ENCODE results near the gene SLC39A7.

The SLC39A7 gene

DNA sequence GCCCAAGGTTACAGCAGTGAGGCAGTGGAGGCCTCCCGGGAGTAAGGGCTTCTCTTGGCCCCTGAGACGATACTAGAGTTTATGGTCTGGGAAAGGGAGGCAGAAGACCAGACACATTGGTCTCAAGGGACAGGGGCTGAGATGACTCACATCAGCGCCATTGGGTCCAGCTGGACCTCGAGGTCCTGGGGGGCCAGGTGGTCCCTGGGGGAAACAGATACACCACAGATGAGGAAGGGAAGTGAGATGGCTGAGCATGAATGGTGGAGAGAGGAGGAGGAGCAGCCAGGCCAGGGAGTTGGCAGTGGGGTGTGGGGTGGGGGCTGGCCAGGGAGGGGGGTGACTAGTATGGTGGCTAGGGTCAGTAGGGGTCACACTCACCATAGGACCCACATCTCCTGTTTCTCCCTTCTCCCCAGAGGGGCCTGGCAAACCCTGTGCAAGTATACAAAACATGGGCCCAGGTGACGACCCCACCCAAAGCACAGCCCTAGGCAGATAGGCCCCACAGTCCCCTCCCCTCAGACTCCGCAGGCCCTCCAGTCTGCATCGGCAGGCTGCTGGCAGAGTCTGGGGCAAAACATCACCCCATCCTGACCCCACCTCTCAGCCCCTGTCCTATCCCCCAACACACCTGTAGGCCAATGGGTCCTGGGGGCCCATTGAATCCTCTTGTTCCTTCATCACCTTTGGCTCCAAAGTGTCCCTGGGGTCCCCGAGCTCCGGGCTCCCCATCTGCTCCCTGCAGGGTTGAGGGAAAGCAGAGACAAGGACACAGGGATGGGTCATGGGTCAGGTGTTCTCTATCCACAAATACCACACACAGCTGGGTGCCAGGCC, 30.3 kb upstream of the SLC39A7 start:
- no peak for DNase-seq (ENCODE audit: low spot score)
- TF ChIP-seq, protein P1, sequence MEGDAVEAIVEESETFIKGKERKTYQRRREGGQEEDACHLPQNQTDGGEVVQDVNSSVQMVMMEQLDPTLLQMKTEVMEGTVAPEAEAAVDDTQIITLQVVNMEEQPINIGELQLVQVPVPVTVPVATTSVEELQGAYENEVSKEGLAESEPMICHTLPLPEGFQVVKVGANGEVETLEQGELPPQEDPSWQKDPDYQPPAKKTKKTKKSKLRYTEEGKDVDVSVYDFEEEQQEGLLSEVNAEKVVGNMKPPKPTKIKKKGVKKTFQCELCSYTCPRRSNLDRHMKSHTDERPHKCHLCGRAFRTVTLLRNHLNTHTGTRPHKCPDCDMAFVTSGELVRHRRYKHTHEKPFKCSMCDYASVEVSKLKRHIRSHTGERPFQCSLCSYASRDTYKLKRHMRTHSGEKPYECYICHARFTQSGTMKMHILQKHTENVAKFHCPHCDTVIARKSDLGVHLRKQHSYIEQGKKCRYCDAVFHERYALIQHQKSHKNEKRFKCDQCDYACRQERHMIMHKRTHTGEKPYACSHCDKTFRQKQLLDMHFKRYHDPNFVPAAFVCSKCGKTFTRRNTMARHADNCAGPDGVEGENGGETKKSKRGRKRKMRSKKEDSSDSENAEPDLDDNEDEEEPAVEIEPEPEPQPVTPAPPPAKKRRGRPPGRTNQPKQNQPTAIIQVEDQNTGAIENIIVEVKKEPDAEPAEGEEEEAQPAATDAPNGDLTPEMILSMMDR (IDR thresholded peaks at IDR 0.05; ENCODE audit: borderline replicate concordance, control extremely low read depth, extremely low read depth, insufficient read depth, missing control alignments): no peak
- in situ Hi-C loops (cut with MboI; ENCODE audit: low sequenced_read_pairs, unreplicated experiment): no loop called here

DNA sequence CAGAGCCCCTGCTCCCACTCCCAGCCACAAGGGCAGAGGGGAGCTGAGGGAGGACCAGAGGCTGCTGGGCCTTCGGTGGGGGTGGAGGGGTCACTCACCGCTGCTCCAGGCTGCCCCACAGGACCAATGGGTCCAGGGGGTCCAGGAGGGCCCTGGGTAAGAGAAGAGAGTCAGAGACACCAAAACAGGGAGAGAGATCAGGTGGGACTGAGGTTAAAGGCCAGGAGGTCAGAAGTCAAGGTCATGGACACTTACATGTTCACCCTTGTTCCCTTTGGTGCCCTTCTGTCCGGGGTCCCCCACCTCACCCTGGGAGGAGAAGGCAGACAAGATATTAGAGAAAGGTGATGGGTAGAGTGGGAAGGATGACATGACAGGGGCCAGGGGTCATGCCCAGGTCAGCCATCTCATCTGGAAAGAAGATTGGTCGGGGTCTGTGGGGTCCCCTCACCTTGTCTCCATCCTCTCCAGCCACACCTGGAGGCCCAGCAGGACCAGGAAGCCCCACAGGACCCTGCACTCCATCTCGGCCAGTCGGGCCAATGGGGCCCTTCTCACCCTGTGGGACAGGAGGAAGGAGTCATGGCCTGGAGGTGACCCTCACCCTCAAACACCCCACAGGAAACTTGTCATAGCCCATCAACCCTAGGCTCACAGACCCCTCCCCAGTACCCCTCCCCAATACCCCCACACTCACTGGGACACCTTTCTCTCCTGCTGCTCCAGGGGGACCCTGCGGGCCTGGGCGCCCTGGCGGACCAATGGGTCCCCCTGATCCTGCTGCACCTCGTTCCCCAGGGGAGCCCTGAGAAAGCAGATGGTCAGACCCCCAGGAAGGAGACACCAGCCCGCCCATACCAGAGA, 29.4 kb upstream of the SLC39A7 start:
- TF ChIP-seq, protein P1 (IDR thresholded peaks at IDR 0.05; ENCODE audit: borderline replicate concordance, control extremely low read depth, extremely low read depth, insufficient read depth, missing control alignments): no peak
- no peak for DNase-seq (ENCODE audit: low spot score)
- in situ Hi-C loops (cut with MboI; ENCODE audit: low sequenced_read_pairs, unreplicated experiment): no loop called here

DNA sequence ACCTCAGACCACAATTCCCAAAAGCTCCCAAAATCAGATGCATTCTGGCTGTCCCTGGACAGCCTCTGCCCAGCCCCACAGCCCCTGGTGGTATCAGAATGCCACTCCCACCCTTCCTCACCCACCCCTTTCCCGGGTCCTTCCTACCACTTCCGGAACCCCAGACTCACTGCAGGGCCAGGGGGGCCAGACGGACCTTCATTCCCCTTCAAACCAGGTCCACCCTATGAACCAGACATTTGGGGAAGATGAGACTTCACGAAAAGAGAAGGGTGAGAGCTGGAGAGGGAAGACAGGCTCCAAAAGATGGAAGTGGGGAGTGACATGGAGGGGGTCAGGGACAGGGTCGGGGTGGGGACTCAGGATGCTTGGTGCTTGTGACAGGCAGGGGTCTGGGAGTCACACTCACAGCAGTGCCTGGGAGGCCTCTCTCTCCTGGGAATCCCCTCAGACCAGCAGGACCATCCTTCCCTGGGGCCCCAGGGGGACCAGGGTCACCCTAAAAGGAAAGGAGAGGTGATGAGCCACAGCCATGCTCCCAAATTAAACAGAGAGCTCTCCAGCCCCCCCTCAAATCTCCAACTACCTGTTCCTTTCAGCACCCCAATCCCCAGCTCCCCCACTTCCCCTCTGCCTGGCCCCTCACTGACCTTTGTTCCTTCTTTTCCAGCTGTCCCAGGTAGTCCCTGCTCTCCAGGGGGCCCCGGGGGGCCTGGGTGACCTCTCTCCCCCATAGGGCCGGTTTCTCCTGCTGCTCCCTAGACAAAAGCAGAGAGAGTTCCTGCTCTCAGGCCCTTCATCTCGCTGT, 28.6 kb upstream of the SLC39A7 start:
- DNase-seq (ENCODE audit: low spot score): no peak
- in situ Hi-C loops (cut with MboI; ENCODE audit: low sequenced_read_pairs, unreplicated experiment): no loop called here

DNA sequence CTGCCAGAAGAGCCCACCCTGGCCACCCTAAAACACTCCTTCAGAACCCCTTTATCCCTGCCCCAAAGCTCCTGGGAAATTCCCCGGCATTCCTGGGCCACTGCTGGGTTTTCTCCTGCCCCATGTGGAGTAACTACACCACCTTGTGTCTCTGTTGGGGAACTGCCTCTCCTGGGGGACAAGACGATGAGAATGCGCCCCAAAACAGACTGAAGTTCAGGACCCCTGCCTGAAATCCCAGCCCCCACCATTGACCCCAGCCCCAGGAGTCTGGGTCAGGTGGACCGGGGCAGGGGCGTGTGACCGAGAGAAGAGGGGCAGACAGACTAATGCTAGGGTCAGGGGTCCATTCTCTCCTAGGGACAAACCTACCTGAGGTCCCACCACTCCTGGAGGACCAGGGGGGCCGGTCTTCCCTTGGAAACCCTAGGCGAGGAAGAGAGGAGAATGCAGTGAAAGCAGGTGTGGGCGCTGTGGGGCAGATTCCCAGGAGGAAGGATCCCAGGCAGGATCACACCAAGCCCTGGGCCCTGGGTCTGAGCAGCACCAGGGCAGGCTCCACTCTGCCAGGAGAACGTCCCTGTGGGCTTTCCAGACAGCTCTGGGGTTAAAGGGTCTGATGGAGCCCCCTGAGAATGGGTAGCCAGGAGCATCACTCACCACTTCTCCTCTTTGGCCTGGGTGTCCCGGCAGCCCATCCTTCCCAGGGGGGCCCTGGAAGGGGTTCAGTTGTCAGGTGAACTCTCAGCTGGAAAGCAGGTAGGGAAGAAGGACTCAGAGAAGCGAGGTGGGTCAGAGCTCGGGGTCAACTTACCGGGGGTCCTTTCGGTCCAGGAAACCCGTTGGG, 27.8 kb upstream of the SLC39A7 start:
- TF ChIP-seq, protein P1 (IDR thresholded peaks at IDR 0.05; ENCODE audit: borderline replicate concordance, control extremely low read depth, extremely low read depth, insufficient read depth, missing control alignments): peak; percentile 70
- DNase-seq (ENCODE audit: low spot score): peak; percentile 82
- in situ Hi-C loops (cut with MboI; ENCODE audit: low sequenced_read_pairs, unreplicated experiment): no loop called here

More for the DNA sequence above, 28.6 kb upstream of the SLC39A7 start:
- TF ChIP-seq, protein P1 (IDR thresholded peaks at IDR 0.05; ENCODE audit: borderline replicate concordance, control extremely low read depth, extremely low read depth, insufficient read depth, missing control alignments): no peak

DNA sequence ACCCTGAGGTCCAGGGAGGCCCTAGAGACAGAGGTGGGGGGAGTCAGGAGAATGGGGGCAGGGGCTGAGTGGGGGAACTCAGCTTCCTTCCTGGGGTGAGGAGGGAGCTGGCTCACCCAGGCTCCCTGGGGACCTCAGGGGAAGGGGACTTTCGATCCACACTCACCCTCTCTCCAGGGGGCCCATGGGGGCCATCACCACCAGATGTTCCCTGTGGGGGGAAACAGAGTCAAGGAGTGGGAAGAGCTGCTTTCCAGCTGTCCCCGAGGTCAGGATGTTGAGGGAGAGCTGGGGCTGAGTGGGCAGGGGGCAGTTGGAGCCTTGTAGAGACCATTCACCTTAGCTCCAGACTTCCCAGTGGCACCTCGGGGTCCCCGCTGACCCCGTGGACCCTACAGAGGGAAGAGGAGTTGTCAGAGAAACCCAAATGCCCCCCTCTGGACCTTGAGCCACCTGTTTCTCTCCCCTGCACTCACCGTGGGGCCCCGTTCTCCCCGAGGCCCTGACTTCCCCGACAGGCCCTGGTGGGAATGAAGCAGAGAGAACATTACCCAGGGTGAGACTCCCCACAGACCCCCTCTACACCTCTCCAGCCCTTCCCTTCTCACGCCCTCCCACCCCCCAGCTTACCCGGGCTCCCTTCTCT, 27.0 kb upstream of the SLC39A7 start:
- in situ Hi-C loops (cut with MboI; ENCODE audit: low sequenced_read_pairs, unreplicated experiment): no loop called here
- TF ChIP-seq, protein P1 (IDR thresholded peaks at IDR 0.05; ENCODE audit: borderline replicate concordance, control extremely low read depth, extremely low read depth, insufficient read depth, missing control alignments): no peak
- no peak for DNase-seq (ENCODE audit: low spot score)

Data from GM13976 (cell line).